ENCODE data around the gene KRTAP4-7. TPM values are rescaled to one million over a fixed set of nuclear protein-coding genes. Genes with fewer than 3 reads are reported as not detected.
"Not testable (repeated sequence)": the region's sequence is repeated elsewhere in the genome, so short reads cannot be mapped to it uniquely, and the experiment has no call there.

KRTAP4-7 gene
- not detected for polyA plus RNA-seq (2013, experiment 1 of 2)
- not detected for polyA plus RNA-seq (2013, experiment 2 of 2)

GRCh38 chr17:41084100-41084856, at the start of gene KRTAP4-7:
TSS of gene KRTAP4-7 (plus strand) at chr17:41084150. CDS start at chr17:41084207, 57 bp downstream.
- H2BK15ac ChIP-seq (replicated peaks; ENCODE audit: low read depth); H2BK5ac ChIP-seq (ENCODE audit: low read length); H3K27me3 ChIP-seq (ENCODE audit: insufficient read depth, low read length, poor library complexity); H3K36me3 ChIP-seq (ENCODE audit: control insufficient read depth, insufficient read depth, low read length); H3K18ac ChIP-seq (ENCODE audit: low read length); H3K9ac ChIP-seq (ENCODE audit: low read length); DNase-seq; H3K79me1 ChIP-seq (ENCODE audit: low read length); H3K4me2 ChIP-seq (ENCODE audit: low read length); H3K23ac ChIP-seq (ENCODE audit: low read length); H4K8ac ChIP-seq (ENCODE audit: low read depth, low read length); H3K79me2 ChIP-seq (ENCODE audit: control insufficient read depth, insufficient read depth, low read length); H3K4ac ChIP-seq (ENCODE audit: low read depth, low read length); H2BK120ac ChIP-seq (ENCODE audit: low read depth, low read length); H3K27ac ChIP-seq (ENCODE audit: low read depth, low read length); H3K4me3 ChIP-seq (ENCODE audit: low read length); H4K5ac ChIP-seq (ENCODE audit: low read length); H3K56ac ChIP-seq (ENCODE audit: low read length); H2AK5ac ChIP-seq (ENCODE audit: low read length); H3K4me1 ChIP-seq (ENCODE audit: control insufficient read depth, low read depth, low read length): not testable (repeated sequence)
- WGBS (ENCODE audit: extremely low coverage, insufficient coverage, low lambda C conversion rate) = no CpG with 5 or more reads among the region's 14 CpGs

GRCh38 chr17:41034346-41034935, 49.5 kb upstream of the KRTAP4-7 start, which contains the start of gene KRTAP1-3:
TSS of gene KRTAP1-3 (minus strand) at chr17:41034874. CDS start at chr17:41034821, 53 bp downstream.
- not testable (repeated sequence) for H3K56ac ChIP-seq (ENCODE audit: low read length); H3K36me3 ChIP-seq (ENCODE audit: control insufficient read depth, insufficient read depth, low read length); H4K5ac ChIP-seq (ENCODE audit: low read length); H3K27ac ChIP-seq (ENCODE audit: low read depth, low read length); DNase-seq; H2AK5ac ChIP-seq (ENCODE audit: low read length); H3K18ac ChIP-seq (ENCODE audit: low read length); H3K4me3 ChIP-seq (ENCODE audit: low read length); H3K4me1 ChIP-seq (ENCODE audit: control insufficient read depth, low read depth, low read length); H2BK5ac ChIP-seq (ENCODE audit: low read length); H3K27me3 ChIP-seq (ENCODE audit: insufficient read depth, low read length, poor library complexity); H4K8ac ChIP-seq (ENCODE audit: low read depth, low read length); H3K23ac ChIP-seq (ENCODE audit: low read length); H2BK15ac ChIP-seq (replicated peaks; ENCODE audit: low read depth); H3K79me1 ChIP-seq (ENCODE audit: low read length); H3K79me2 ChIP-seq (ENCODE audit: control insufficient read depth, insufficient read depth, low read length); H3K9ac ChIP-seq (ENCODE audit: low read length); H3K4me2 ChIP-seq (ENCODE audit: low read length); H2BK120ac ChIP-seq (ENCODE audit: low read depth, low read length); H3K4ac ChIP-seq (ENCODE audit: low read depth, low read length)
- WGBS (ENCODE audit: extremely low coverage, insufficient coverage, low lambda C conversion rate) = no CpG with 5 or more reads among the region's 10 CpGs

GRCh38 chr17:41037853-41038350, 46.0 kb upstream of the KRTAP4-7 start:
- Histone ChIP-seq H2AK5ac (ENCODE audit: low read length) (no peak overlapping the region), H3K56ac (ENCODE audit: low read length) (no peak overlapping the region), H3K4me1 (ENCODE audit: control insufficient read depth, low read depth, low read length) (no peaks in the 10 kb centered on the region), H3K27ac (ENCODE audit: low read depth, low read length) (no peak overlapping the region), H3K4ac (ENCODE audit: low read depth, low read length) (no peak overlapping the region), H3K18ac (ENCODE audit: low read length) (no peak overlapping the region), H3K79me1 (ENCODE audit: low read length) (no peaks in the 10 kb centered on the region), H3K23ac (ENCODE audit: low read length) (no peak overlapping the region), H3K79me2 (ENCODE audit: control insufficient read depth, insufficient read depth, low read length) (no peaks in the 10 kb centered on the region), H3K9ac (ENCODE audit: low read length) (no peak overlapping the region), H2BK120ac (ENCODE audit: low read depth, low read length) (no peak overlapping the region), H3K27me3 (ENCODE audit: insufficient read depth, low read length, poor library complexity) (no peaks in the 10 kb centered on the region), H4K5ac (ENCODE audit: low read length) (no peak overlapping the region), H2BK15ac (replicated peaks; ENCODE audit: low read depth) (no peak overlapping the region), H2BK5ac (ENCODE audit: low read length) (no peak overlapping the region), H3K36me3 (ENCODE audit: control insufficient read depth, insufficient read depth, low read length) (no peaks in the 10 kb centered on the region), H4K8ac (ENCODE audit: low read depth, low read length) (no peak overlapping the region), H3K4me3 (ENCODE audit: low read length) (no peak overlapping the region), H3K4me2 (ENCODE audit: low read length) (no peak overlapping the region)
- no peak for DNase-seq
- no CpG with 5 or more reads among the region's 2 CpGs for WGBS (ENCODE audit: extremely low coverage, insufficient coverage, low lambda C conversion rate)

- not testable (repeated sequence) for H4K5ac ChIP-seq (ENCODE audit: low read length); H3K79me2 ChIP-seq (ENCODE audit: control insufficient read depth, insufficient read depth, low read length); H3K4ac ChIP-seq (ENCODE audit: low read depth, low read length); H3K9ac ChIP-seq (ENCODE audit: low read length); H3K4me2 ChIP-seq (ENCODE audit: low read length); H3K27me3 ChIP-seq (ENCODE audit: insufficient read depth, low read length, poor library complexity); H3K27ac ChIP-seq (ENCODE audit: low read depth, low read length); H2AK5ac ChIP-seq (ENCODE audit: low read length); H2BK5ac ChIP-seq (ENCODE audit: low read length); H4K8ac ChIP-seq (ENCODE audit: low read depth, low read length); H3K4me3 ChIP-seq (ENCODE audit: low read length); H3K18ac ChIP-seq (ENCODE audit: low read length); H3K23ac ChIP-seq (ENCODE audit: low read length); H3K79me1 ChIP-seq (ENCODE audit: low read length); DNase-seq; H2BK120ac ChIP-seq (ENCODE audit: low read depth, low read length); H3K4me1 ChIP-seq (ENCODE audit: control insufficient read depth, low read depth, low read length); H3K56ac ChIP-seq (ENCODE audit: low read length); H2BK15ac ChIP-seq (replicated peaks; ENCODE audit: low read depth); H3K36me3 ChIP-seq (ENCODE audit: control insufficient read depth, insufficient read depth, low read length)
- WGBS (ENCODE audit: extremely low coverage, insufficient coverage, low lambda C conversion rate) = no CpG with 5 or more reads among the region's 14 CpGs
Observed at GRCh38 chr17:41040783-41041571, 43.0 kb upstream of the KRTAP4-7 start, which contains the start of gene KRTAP1-1. TSS of gene KRTAP1-1 (minus strand) at chr17:41041450. CDS start at chr17:41041397, 53 bp downstream.

GRCh38 chr17:41042953-41043352, 41.0 kb upstream of the KRTAP4-7 start:
- Histone ChIP-seq H3K79me1 (ENCODE audit: low read length) (no peaks in the 10 kb centered on the region), H4K8ac (ENCODE audit: low read depth, low read length) (no peak overlapping the region), H2AK5ac (ENCODE audit: low read length) (no peak overlapping the region), H2BK120ac (ENCODE audit: low read depth, low read length) (no peak overlapping the region), H3K27ac (ENCODE audit: low read depth, low read length) (no peak overlapping the region), H4K5ac (ENCODE audit: low read length) (no peak overlapping the region), H2BK15ac (replicated peaks; ENCODE audit: low read depth) (no peak overlapping the region), H3K4me1 (ENCODE audit: control insufficient read depth, low read depth, low read length) (no peaks in the 10 kb centered on the region), H3K36me3 (ENCODE audit: control insufficient read depth, insufficient read depth, low read length) (no peaks in the 10 kb centered on the region), H3K23ac (ENCODE audit: low read length) (no peak overlapping the region), H3K4ac (ENCODE audit: low read depth, low read length) (no peak overlapping the region), H3K27me3 (ENCODE audit: insufficient read depth, low read length, poor library complexity) (no peaks in the 10 kb centered on the region), H3K56ac (ENCODE audit: low read length) (no peak overlapping the region), H3K9ac (ENCODE audit: low read length) (no peak overlapping the region), H3K4me2 (ENCODE audit: low read length) (no peak overlapping the region), H3K79me2 (ENCODE audit: control insufficient read depth, insufficient read depth, low read length) (no peaks in the 10 kb centered on the region), H3K18ac (ENCODE audit: low read length) (no peak overlapping the region), H3K4me3 (ENCODE audit: low read length) (no peak overlapping the region), H2BK5ac (ENCODE audit: low read length) (no peak overlapping the region)
- DNase-seq = no peak
- WGBS (ENCODE audit: extremely low coverage, insufficient coverage, low lambda C conversion rate) = no CpG with 5 or more reads among the region's 1 CpG

All from mesendoderm (in vitro differentiated cells).